GM12875 (cell line): Measurements from ENCODE around the gene BMP3.

ENCODE experiments used
- H3K4me3 ChIP-seq: one replicate; pipeline ENCODE4 v1.5.1; 2011; ENCODE audit warnings: low read depth, low read length, control low read depth
- CTCF ChIP-seq: IDR thresholded peaks from 2 replicates; pipeline ENCODE4 v1.5.1; 2011; ENCODE audit warnings: low read depth, mild to moderate bottlenecking, control low read depth, inconsistent platforms, low read length, moderate library complexity, borderline replicate concordance; ENCODE audit not compliant: insufficient read depth

BMP3 gene

GRCh38 chr4:81106150-81106549 lies 75.6 kb downstream of the BMP3 start:
- TF ChIP-seq CTCF = no peak
- no peak overlapping the region for H3K4me3 ChIP-seq
